ENCODE measurements around the gene IPPK. TPM values are rescaled to one million over a fixed set of nuclear protein-coding genes. Genes with fewer than 3 reads are reported as not detected.
A peak's percentile ranks its signal among the peaks of the same experiment; 100 is the strongest.

The IPPK gene
- polyA plus RNA-seq, 1 donor = 6.5 TPM

DNA sequence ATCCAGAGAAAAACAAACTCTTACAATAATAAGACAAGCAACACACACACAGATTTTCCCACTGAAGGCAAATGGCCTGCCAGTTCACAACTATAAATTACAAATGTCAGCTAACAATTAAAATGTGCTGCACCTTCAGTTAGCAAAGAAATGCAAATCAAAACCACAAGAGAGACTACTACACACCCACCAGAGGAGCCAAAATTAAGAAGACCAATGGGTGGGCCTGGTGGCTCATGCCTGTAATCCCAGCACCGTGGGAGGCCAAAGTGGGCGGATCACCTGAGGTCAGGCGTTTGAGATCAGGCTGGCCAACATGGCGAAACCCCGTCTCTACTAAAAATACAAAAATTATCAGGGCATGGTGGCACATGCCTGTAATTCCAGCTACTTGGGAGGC is 15.1 kb upstream of the IPPK start:
- no peak for DNase-seq

DNA sequence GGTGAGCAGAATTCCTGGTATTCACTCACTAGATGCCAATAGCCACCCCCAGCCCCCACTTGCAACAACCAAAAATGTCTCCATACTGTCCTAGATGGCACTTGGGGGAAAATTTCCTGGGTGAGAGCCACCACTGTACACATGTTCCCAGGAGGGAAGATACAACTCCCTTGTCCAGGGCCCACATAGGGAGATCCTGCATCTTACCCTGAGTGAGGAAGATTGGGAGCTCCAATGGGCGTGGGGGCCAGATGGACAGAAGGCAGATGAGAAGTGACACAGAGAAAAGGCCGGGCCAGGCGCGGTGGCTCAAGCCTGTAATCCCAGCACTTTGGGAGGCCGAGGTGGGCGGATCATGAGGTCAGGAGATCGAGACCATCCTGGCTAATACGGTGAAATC is 12.3 kb upstream of the IPPK start:
- no peak for DNase-seq

DNA sequence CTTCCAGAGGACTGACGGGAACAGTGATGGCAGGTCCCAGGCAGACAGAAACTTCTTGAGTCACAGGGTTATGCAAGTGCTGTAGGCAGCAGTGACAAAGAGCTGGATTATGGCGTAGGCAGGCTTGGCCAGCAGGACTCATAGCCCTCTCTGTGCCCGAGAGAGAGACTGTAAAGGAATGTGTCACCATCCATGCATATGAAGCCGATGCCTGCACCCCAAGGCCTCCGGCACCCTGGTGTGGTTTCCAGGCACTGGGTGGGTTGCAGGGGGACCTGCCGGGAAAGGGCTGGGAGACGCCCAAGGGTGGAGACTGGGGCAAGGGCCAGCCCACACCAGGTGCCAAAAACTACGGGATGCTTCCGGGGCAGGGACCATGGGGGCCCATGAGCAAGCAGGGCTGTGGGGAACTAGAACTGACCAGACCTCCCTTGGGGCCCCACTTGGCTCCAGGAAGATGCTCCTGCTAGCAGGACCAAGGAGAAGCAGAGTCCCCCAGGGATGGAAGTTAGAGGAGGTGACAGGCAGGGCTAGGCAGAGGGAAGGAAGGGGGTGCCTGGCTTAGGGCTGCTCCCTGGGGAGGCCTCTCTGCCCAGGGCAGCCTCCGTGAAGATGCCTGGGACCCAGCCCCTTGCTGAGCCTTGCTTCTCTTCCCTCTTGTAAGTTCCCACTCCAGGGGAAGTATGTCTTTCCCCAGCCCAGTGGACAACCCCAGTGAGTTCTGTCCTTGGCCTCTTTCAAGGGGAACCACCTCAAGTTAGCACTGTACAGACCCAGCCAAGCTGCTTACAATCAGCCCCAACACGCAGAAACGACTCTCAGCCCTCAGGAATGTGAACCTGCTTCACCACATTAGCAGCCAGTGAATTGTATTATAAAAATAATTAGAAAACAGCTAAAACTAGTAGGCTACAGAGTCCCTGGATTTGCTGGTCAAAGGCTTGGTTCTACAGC is 10.5 kb upstream of the IPPK start:
- DNase-seq = no peak

DNA sequence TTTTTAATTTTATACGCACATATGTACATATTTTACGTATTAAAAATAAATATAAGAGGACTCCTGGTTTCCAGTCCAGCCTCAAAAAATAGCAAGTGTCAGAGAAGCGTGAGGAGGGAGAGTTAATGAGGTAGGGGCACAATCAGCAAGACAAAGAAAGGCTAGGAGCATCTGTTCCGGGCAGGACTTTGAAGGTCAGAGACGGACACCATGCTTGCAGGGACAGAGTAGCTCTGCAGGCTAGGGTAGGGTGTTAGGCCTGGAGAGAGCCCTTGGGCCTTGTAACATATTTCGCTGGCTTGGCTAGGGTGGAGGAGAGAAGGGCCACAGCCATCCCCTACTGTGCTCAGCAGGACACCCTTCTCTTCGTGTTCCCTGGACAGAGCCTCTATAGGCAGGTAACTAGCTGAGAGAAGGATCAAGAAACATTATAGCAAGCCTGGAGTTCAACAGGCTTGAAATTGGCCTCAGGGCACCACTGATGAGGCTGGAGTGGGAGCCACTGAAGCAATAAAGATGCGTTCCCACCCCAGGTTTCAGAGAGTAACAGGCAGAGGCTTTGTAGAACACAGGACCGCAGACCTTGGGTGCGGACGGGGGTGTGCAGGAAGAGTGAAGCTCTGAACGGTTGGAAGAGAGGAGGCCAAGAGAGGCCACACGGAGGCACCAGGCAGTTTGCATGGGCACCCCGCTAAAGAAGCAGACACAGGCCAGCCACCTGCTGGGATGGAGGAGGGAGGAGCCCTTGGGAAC is 9.7 kb upstream of the IPPK start:
- DNase-seq = no peak

DNA sequence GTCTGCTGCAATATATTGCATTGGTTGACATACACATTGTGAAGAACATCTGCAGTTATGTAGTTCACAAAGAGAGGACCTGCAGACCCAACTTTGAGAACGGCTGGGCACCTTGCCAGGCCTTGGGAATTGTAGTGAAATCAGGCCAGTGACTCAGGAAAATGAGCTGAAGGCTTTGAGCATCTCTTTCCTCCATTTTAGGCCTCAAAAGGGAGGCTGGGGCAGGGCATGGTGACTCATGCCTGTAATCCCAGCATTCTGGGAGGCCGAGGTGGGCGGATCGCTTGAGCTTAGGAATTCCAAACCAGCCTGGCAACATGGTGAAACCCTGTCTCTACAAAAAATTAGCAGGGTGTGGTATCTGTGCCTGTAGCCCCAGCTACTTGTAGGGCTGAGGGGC is 1.4 kb upstream of the IPPK start:
- no peak for DNase-seq

DNA sequence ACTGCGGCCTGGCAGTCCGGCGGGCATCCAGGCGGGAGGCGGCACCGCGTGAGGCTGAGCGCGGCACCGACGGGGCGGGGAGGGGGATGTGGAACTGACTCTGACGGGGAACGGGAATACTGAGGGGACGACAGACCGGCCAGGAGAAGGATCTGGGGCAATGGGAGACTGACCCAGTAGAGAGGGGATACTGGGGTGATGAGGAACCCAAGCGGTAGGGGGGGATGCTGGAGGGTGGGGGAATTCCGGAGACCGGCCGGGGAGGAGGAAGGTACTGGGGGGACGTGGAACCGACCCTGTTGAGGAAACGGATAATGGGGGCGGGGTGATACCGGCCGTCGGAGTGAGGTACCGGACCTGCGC is 423 bp downstream of the IPPK start:
- peak; percentile 18 for DNase-seq

DNA sequence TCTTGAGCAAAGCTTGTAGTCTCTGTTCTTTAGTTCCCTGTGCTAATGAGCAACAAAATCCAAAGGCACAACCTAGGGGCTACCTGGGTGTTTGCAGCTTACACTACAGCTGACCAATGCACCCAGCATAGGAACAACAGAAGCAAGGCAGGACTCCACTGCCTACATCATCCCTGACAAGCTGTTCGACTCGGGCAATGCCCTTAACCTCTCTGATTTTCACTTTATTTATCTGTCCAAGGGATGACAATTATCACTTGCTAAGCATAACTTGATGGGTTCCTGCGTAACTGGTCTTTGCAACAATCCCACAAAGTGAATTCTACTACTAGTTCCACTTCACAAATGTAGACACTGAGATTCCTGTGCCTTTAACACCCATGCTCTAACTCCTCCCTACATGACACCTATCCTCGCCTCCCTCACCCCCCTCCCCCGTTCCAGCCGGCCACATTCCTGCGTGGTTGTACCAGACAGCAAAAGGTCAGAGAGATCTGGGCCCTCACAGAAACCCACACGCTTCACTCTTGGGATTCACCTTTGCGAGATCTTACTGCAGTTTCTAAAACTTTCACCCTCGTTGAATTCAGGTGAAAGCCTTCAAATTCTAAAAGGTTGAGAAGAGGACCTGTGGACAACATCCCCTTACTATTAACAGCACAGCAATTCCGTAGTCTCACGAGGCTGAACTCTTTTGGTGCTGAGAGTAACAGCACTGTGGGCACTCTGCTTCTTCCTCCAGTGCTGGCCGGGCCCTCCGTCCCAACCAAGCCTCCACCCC is 995 bp downstream of the IPPK start:
- DNase-seq = no peak

DNA sequence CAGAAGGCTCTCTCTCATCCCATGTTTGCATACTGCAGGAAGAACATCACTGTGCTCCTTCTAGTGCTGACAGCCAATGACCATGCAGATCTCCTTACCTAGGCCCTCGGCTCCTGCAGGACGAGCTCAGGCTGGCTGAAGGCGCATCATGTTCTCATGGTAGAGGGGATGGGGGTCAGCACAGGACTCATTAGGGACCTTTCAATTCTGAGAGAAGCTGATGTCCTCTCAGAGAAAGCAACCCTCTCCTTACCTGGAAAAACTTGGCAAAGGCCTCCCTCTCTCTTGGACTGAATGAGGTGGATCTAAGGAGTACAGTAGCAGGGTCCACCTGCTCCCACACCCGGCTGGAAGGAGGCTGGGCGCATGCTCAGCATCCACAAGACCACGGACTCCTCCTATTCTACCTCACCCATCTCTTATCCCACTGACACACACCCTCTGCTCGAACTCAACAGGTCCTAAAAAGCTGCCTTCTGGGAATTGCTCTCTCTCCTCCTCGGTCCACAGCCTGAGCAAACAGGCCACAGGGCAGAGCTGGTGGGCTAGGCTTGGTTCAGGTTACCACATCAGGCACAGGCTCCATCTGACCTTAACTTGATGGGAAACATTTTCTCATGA is 2.9 kb downstream of the IPPK start:
- no peak for DNase-seq

DNA sequence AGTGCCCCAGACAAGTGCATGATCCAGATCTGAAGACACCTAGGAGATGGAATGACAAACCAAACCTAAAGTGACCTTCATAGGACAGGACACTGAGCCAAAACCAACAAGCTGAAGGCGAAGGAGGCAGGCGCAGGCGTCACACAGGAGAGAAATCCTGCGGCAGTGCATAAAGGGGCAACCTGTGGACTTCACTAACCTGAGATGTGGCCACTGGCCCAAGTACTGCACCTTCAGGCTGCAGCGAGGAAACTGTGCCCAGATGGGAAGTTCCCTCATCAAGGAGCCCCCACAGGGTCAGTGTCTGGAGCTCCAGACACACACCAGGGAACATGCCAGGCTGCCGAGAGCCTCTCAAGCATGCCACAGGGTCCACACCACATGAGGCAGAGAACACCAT is 3.7 kb downstream of the IPPK start:
- DNase-seq = no peak

DNA sequence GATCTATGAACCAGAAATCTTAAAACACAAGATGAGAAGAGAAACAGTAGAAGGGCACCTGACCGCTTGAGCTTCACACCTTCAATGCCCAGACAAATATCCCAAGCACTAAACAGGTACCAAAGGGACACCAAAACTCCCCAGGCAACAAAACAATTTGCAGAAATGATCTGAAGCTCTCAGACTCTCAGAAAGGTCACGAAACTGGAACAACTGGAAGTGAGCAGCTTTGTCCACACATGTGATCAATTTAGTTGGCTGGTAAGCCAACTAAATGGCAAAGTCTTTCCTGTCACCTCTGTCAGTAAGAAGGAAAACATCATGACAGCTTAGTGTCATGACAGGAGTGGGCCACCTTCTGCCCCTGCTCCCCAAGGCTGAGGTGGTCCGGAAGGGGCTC is 4.1 kb downstream of the IPPK start:
- DNase-seq = no peak

DNA sequence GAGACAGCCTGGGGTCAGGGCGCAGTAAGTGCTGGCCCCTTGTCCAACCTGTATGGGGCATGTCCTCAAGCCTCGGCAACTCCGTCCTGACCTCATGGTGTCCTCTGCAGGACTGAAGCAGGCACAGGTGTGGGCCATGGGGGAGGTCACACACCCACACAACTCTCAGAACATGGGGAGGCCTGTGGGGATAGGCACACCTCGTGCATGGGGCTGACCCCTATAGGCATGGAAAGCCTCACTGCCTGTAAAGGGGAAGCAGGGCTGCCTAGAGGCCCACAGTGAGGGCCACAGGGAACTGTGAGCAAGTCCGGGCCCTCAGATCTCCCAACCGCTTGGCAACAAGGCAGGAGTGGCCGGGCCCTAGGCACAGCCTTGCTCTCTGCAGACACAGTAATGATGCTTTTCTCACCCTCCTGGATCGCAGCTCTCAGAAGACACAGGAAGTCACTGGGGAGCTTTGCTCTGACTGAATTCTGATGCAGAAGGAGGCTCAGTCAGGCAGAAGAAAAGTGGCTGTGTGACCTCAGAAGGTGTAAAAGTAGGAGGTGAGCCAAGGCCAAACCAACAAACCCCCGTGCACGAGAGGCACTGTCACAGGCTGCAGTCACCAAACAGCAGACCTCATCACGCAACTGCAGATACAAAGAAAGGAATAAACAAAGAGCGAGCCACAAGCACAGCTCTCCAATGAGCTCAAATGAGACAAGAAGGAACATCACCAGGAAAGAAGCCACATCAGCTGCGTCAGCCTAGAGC is 5.4 kb downstream of the IPPK start:
- DNase-seq = no peak

DNA sequence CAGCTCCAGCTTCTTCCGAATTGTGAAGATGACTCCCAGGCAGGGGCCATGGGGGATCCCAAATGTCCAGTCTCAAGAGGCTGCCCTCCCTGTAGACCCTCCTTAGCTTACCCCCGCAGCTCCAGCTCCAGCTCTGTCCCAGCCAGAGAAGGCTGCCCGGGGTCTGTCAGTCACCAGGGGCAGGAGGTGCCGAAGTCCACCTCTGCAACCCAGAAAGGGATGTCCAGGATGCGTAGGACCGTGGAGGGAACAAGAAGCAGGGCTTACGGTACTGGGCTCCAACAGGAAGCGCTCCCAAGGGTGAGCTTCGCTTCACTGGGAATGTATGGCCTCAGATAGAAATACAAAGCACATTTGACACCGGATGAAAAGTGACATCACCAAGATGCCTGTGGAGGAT is 6.0 kb downstream of the IPPK start:
- no peak for DNase-seq

DNA sequence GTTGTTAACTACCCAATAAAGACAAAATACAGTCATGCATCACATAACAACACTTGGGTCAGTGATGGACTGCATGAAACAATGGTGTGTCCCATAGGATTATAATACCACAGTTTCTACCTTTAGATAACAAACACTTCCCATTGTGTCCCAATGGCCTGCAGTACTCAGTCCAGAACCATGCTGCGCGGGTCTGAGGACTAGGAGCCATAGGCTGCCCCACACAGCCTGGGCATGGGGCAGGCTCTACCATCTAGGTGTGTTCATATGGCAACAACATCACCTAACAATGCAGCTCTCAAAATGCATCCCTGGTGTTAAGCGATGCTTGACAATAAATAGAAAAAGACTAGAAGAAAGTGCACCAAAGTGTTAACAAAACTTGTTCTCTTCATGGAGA is 6.8 kb downstream of the IPPK start:
- no peak for DNase-seq

DNA sequence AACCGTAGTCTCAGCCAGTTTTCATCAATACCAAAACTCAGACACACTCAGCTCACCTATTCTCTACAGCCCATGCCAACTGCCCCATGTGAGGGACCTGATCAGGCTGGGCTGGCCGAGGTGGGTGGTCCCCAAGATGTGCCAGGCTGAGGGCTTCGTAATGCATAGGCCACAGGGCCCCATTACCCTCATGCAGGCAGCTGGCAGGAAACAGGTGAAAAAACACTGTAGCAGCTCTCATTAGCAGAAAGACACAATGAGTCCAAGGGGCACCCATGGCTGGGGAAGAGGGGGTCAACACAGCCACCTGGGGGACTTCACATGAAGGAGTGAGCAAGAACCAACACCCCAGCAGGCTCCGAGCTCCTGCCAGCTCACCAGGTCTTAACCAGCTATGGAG is 8.2 kb downstream of the IPPK start:
- no peak for DNase-seq

DNA sequence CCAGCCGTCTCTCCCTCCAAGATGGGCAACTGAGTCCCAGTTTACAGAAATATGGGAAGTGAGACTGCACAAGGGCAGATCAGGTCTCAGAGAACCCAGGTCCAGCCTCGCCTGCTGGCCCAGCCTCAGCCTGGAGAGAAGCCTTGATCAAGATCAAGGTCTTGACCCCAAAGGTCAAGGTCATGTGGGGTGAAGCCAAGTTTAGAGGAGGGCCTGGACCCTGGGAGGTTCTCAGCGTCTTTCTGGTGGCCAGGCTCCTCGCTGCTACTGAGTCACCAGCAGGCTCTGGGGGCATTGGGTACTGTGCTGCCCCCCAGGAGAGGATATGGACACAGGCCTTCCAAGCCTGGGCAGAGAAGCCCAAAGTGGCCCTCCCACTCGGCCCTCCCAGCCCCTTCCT is 8.8 kb downstream of the IPPK start:
- no peak for DNase-seq

DNA sequence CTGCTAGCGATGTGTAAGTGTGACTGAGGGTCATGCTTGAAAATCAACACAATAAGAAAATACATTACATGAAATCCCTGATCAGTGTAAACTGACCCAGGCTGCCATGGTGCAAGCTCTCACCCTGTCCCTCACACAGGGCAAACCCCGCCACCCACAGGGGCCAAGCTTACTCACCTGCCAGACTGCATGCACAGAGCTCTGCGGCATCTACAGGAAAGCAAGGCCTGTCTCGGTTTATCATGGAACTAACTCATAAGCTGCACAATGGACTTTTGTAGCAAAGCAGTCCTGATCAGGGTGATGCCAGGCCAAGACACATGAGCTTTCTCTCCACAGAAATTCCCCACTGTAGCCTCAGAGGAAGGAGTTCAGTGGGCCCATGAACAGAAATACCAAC is 9.7 kb downstream of the IPPK start:
- DNase-seq = no peak

DNA sequence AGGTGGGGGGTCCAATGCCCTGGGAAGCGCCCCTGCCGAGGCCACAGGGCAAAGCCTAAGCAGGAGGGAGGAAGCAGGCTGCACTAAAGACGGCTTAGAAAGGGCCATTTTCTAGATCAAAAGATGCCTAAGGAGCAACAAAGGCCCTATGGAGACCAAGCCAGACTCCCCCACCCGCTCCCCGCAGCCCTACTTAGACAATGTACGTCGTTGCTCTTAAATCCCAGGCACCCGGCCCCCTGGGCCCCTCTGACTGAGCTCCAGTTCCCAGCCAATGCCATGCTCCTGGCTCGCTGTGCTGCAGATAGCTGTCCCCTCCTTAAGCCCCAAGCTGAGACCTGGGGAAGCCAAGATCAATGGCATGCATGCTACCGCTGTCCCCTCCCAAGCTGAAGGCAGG is 10.3 kb downstream of the IPPK start:
- DNase-seq = no peak

DNA sequence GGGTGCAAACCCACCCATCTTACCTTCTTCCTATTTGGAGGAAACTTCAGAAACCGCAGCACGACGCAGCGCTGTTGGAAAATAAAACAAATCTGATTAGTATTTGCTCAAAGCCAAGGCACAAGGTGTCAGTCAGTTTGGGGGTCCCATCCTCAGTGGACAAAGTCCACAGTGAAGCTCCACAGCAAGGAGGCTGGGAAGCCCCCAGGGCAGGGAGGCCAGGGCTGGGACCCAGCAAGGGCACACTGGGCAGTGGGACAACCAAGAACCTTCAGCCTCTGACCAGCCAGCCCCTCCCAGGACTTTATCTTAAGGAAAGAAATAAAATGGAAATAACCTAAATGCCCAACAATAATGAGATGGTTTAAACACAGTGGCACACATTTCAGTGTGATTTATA is 11.3 kb downstream of the IPPK start:
- no peak for DNase-seq

DNA sequence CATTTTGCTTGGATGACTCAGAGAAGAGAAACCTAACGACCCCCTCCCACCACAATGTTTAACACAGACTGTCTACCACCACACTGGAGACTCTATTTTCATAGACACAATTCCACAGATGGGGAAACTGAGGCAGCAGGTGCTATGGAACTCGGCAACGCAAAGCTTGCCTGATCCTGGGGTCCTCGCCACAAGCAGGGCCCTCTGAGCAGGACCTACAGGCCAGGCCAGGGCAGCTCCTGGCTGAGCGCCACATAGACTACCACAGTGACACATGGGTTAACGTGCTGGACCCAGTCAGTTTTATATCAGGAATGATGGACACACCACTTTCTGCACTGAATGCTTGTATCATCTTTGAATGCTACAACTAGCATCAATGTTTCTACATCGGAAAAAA is 11.8 kb downstream of the IPPK start:
- DNase-seq = no peak

DNA sequence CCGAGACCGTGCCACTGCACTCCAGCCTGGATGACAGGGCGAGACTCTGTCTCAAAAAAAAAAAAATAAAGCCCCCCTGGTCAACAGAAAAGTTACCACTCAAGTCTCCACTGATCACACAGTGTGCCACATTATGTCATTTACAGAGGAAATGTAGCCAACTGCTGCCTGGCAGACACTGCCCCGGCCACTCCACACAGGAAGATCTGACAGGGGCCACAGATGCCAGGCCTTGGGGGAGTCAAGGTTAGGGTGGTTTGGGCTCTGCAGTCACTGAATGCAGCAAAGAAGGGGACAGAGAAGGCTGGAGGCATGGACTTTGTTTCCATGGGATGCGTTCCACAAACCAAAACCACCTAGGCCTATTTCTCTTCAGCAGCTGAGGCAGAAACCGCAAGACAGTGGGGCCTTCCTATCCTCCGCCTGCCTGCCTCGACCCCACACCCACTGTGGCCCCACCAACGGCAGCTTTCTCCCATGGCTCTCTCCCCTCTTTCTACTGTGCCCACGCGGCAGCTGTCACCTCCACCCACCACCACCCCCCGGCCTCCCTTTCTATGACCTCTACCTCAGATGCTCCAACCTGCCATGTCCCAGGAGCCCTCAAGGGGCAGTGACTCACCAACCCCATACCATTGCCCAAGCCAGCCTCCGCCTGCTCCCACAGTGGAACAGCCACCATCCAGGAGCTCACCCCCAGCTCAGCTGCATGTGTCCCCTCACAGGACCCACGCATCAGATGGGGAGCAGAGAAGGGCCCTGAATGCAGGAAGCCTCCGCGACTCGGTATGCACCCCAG is 12.4 kb downstream of the IPPK start:
- no peak for DNase-seq

DNA sequence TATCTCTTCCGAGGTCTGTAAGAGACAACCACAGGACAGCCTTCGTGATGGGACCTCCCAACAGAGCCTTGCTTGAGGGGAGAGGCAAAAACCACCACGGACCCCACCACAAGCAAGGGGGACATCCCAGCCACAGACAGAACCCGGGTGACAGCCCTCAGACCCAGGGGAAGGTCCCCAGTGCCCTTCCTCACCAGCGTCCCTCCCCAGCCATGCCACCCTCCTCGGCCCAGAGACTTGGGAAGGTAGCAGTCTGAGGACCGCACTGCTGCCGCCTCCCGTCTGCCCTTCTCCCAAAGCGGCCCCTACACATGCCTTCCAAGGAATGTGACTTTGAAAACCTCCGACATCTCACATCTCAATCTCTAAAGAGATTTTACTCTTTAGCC is 13.4 kb downstream of the IPPK start:
- no peak for DNase-seq

All from hindlimb muscle (tissue), 1 donor.